Skin epidermis (tissue), 12 donors: ENCODE results near the gene DCLK1.

Experiments
- H3K27ac ChIP-seq, 21 experiments: fragments of 200-600 bp; sonication (generic) in 11 of 21; one replicate each; pipeline ENCODE4 v1.5.0; 2020; ENCODE audit warnings: mild to moderate bottlenecking in 3 of 21, inconsistent platforms in 2 of 21, moderate library complexity in 2 of 21
- H3K4me3 ChIP-seq, 7 experiments: fragments of 200-600 bp; sonication (generic) in 2 of 7; one replicate each; pipeline ENCODE4 v1.5.0; 2020; ENCODE audit warnings: inconsistent platforms in 2 of 7, mild to moderate bottlenecking in 2 of 7, moderate library complexity in 1 of 7

DCLK1 gene

DNA sequence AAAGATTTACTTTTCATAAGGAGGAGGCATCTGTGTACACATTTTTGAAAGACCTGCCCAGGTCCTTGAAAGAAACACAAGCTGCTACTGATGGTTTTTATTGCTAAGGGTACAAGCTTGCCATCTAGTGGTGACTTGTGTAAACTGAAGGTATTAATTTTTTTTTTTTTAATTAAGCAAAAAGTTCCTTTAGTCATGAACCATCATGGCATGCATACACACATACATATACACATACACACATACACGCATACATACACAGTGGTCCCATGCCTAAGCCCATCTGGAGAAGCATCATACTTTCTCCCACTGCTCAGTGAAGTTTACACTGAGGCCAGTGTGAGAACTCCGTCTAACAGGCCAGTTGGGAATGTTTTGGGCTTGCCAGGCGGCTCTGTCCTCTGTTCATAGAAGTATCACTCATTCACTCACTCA lies 312.5 kb downstream of the DCLK1 start:
- no peak overlapping the region for H3K27ac ChIP-seq

GRCh38 chr13:35817642-35818607 lies 313.3 kb downstream of the DCLK1 start:
- Histone ChIP-seq H3K27ac (no peak overlapping the region), H3K4me3 (no peak overlapping the region)

More for the DNA sequence above, 312.5 kb downstream of the DCLK1 start:
- H3K4me3 ChIP-seq: no peak overlapping the region

DNA sequence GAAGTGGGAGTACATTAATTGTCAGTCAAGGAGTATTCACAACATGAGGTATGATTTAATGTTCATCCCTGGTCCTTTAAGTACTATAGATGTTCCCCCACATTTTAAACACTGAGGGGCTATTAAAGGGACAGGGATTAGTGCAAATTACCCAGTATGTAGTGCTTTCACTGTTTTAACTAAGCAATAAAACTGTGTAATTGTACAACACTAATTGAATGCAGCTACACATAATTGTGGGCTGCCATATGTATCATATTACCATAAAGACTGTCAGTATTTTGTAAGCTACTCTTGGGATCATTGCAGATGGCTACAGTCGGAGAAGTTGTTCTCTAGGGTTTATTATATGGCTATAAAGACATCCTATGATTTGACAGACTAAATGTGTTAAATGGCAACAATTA lies 316.6 kb downstream of the DCLK1 start:
- no peak overlapping the region for H3K4me3 ChIP-seq
- no peak overlapping the region for H3K27ac ChIP-seq

GRCh38 chr13:35812736-35813135 lies 318.4 kb downstream of the DCLK1 start:
- Histone ChIP-seq H3K4me3 (no peak overlapping the region), H3K27ac (no peak overlapping the region)

GRCh38 chr13:35810321-35810720 lies 320.9 kb downstream of the DCLK1 start:
- Histone ChIP-seq H3K4me3 (no peak overlapping the region), H3K27ac (no peak overlapping the region)

GRCh38 chr13:35808846-35809245 lies 322.3 kb downstream of the DCLK1 start:
- Histone ChIP-seq H3K27ac (no peak overlapping the region), H3K4me3 (no peak overlapping the region)

DNA sequence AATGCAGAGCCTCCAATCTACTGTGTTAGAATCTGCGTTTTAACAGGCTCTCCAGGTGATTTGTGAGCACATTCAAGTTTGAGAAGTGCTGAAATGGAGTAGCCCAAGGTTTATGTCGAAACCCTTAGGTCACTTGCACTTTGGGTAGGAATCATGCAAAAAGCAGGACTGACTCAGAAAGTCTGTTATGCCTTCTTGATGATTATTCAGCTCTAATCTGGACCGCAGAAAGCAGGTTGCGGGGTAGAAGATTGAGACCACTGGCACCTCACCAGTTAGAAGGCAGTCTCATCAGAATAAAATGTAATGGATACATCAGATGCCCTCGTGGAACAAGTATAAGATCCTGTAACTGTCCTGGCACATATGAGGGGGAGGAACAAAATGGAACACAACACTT lies 326.3 kb downstream of the DCLK1 start:
- no peak overlapping the region for H3K27ac ChIP-seq
- no peak overlapping the region for H3K4me3 ChIP-seq

DNA sequence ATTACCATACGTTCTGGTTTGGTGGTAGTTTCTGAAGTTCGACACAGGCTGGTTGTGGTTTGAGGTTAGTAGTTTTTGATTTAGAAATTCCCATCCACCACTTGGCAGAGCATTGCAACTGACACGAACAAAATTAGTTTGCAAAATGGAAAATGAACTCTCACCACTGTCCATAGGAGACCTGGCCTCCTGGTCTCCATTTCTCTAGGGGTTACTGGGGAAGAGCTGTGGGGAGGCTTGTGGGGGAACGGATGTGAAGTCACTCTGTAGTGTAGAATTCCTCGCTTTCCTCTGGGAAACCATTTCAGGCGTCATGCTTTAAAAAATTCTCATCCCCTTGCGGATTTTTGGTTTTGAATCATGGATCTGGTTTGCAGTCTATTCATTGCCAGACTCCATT lies 333.2 kb downstream of the DCLK1 start:
- Histone ChIP-seq H3K4me3 (no peak overlapping the region), H3K27ac (no peak overlapping the region)

- H3K27ac ChIP-seq: no peak overlapping the region
- no peak overlapping the region for H3K4me3 ChIP-seq
Measured at GRCh38 chr13:35797244-35797643, 333.9 kb downstream of the DCLK1 start.

GRCh38 chr13:35796623-35797022 lies 334.6 kb downstream of the DCLK1 start:
- Histone ChIP-seq H3K27ac (no peak overlapping the region), H3K4me3 (no peak overlapping the region)

DNA sequence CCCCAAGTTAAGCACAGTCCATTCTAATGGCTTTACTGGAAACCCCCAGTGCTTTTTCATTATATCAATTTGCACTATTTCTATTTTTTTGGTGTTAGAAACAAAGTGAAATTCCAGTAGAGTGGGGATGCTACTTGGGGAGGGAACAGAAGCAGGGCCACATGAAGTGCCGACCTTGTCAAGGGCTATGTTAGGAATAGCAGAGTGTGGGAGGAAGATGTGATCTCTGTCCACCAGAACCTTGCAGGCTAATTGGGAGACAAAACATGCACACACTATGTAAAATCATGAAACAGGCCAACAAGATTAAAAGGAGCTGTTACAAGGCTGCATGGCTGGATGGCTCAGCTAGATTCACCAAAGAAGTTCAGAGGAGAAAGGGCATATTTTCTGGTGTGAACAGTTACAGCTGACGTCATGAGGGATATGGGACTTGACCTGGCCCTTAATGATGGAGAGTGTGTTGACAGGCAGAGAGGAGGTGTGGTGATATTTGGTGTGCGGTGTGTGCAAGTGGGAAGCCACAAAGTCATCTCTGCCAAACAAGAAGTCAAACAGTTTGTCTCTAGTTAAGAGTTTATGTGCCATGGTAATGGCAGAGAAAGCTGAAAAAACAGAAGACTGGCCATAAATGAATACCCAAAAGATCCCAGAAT lies 336.3 kb downstream of the DCLK1 start:
- H3K4me3 ChIP-seq: no peak overlapping the region
- H3K27ac ChIP-seq: no peak overlapping the region

- Histone ChIP-seq H3K4me3 (no peak overlapping the region), H3K27ac (no peak overlapping the region)
Measured at GRCh38 chr13:35793823-35794222, 337.4 kb downstream of the DCLK1 start.

DNA sequence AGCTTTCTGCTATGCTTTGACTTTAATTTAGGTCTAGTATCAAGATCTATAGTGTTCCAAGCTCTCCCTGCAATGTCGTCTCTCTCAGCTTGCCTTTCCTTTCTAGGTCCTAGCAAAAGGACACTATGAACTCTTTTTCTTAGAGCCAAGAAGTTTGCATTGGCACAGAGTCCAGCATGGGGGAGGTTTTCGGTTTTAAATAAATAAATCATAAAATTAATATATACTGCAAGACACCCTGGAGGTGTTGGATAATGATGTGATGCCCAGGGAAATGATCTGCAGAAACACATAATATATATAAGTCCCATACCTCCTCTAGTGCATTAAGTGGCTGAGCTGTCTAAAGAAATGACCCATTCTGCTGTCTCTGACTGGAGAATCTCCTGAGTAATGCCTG lies 338.3 kb downstream of the DCLK1 start:
- Histone ChIP-seq H3K4me3 (no peak overlapping the region), H3K27ac (no peak overlapping the region)

DNA sequence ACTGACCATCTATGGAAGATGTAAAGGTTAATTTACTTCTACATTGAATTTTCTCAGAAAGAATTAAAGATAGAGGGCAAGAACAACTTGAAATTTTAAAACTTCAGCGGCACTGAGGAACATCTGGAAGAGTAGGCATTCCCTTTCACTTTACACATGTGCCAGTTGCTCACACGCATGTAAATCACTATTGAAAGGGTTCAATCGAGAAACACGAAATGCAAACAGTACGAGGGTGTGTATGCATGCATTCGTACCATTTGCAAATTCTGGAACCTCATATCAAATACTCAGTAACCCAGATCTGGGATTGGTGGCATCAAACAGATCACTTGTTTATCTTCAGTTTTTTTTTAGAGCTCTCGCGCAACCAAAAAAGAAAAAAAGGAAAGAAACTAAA lies 339.2 kb downstream of the DCLK1 start:
- H3K27ac ChIP-seq: no peak overlapping the region
- H3K4me3 ChIP-seq: no peak overlapping the region

GRCh38 chr13:35791184-35791851 lies 339.9 kb downstream of the DCLK1 start:
- Histone ChIP-seq H3K4me3 (no peak overlapping the region), H3K27ac (no peak overlapping the region)

GRCh38 chr13:35789335-35790165 lies 341.6 kb downstream of the DCLK1 start:
- Histone ChIP-seq H3K4me3 (no peak overlapping the region), H3K27ac (no peak overlapping the region)

DNA sequence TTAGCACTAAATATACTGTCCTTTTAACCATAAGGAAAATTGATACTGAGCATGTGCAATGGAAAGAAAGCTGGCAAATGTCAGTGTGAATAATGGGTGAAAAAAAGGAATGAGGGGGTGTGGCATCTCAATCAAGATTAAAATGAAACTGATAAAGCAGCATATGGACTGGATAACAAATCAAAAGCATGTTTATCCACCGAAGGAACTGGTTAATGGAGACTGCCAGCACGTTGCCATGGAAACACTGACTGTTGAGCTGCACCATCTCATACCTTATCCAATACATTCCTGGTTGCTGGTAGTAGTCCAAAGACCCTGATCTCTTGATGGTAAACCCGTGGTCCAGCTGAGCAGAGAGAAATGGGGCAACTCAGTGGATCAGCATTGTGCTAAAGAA lies 343.2 kb downstream of the DCLK1 start:
- Histone ChIP-seq H3K4me3 (no peak overlapping the region), H3K27ac (no peak overlapping the region)

DNA sequence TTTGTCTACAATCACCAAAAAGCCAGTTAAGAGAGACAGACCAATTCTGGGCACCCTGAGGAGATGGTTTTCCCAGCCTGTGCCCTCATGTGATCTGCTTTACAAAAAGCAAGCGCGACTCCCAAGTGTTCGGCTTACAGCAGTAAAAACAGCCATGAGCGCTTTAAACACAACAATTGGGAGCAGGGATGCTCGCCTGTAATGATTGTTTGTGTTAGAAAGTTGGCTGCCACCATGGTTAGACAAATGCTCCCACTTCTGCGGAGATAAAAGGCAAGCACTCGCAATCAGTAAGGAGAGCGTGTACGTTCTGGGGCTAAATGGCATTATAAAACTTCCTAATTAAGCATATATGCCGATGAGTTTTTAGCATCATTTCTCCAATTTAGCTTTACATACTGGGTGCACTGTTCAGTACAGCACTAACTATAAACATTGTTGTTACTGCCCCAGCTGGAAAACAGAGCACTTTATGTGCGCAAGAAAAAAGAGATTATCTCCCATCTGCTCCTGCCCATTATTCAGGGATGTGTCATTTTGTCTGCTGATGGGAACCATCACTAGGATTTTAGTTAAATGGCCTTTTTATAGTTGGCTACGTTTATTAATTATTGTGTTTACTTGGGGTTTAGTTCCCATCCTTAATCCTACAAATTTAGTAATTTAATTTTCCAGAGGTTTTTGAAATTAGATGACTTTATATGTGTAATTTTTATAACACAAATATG lies 345.4 kb downstream of the DCLK1 start:
- Histone ChIP-seq H3K27ac (no peak overlapping the region), H3K4me3 (no peak overlapping the region)

GRCh38 chr13:35784286-35784951 lies 346.8 kb downstream of the DCLK1 start:
- no peak overlapping the region for H3K4me3 ChIP-seq
- H3K27ac ChIP-seq: no peak overlapping the region
